PC-3 (cell line): ENCODE data around the gene CLDND1.

Source experiments
- EZH2 ChIP-seq: fragments of 300-600 bp; sonication (generic); IDR thresholded peaks from one replicate; pipeline ENCODE4 v1.6.1; 2017; ENCODE audit warnings: antibody characterized with exemption, mild to moderate bottlenecking, low read length; ENCODE audit not compliant: unreplicated experiment
- EZH2phosphoT487 ChIP-seq: fragments of 300-600 bp; sonication (generic); IDR thresholded peaks from 2 replicates; pipeline ENCODE4 v1.6.1; 2018; ENCODE audit warnings: mild to moderate bottlenecking, antibody characterized with exemption, low read length, borderline replicate concordance
- TF ChIP-seq, protein P1 (sequence below): fragments of 300-600 bp; sonication (generic); conservative IDR thresholded peaks from 2 replicates; pipeline ENCODE4 v1.5.1; 2017; ENCODE audit warnings: antibody characterized with exemption, low read depth, mild to moderate bottlenecking, low read length

GRCh38 chr3:98482717-98483482, 39.8 kb downstream of the CLDND1 start:
- TF ChIP-seq, protein P1, sequence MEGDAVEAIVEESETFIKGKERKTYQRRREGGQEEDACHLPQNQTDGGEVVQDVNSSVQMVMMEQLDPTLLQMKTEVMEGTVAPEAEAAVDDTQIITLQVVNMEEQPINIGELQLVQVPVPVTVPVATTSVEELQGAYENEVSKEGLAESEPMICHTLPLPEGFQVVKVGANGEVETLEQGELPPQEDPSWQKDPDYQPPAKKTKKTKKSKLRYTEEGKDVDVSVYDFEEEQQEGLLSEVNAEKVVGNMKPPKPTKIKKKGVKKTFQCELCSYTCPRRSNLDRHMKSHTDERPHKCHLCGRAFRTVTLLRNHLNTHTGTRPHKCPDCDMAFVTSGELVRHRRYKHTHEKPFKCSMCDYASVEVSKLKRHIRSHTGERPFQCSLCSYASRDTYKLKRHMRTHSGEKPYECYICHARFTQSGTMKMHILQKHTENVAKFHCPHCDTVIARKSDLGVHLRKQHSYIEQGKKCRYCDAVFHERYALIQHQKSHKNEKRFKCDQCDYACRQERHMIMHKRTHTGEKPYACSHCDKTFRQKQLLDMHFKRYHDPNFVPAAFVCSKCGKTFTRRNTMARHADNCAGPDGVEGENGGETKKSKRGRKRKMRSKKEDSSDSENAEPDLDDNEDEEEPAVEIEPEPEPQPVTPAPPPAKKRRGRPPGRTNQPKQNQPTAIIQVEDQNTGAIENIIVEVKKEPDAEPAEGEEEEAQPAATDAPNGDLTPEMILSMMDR = no peak
- no peak for TF ChIP-seq EZH2phosphoT487
- TF ChIP-seq EZH2 = no peak
